HepG2 (cell line): ENCODE results near the gene RING1. TPM values are rescaled to one million over a fixed set of nuclear protein-coding genes. Genes with fewer than 3 reads are reported as not detected.

Experiments used
- BRCA1 ChIP-seq: sonication (generic); formaldehyde crosslinking; IDR thresholded peaks from 2 replicates; pipeline ENCODE4 v1.4.0; 2020; ENCODE audit warnings: missing genetic modification reagents
- CEBPB ChIP-seq: IDR thresholded peaks from 2 replicates; pipeline ENCODE4 v1.6.1; 2011; ENCODE audit warnings: low read depth, low read length, improper control_type of control experiment, borderline replicate concordance
- CHCHD3 ChIP-seq: sonication (generic); formaldehyde crosslinking; IDR thresholded peaks from 2 replicates; pipeline ENCODE4 v1.8.0; 2022; ENCODE audit warnings: mild to moderate bottlenecking, missing genetic modification reagents, moderate library complexity
- FOXA3 ChIP-seq: IDR thresholded peaks from 2 replicates; pipeline ENCODE4 v1.6.1; 2016; ENCODE audit warnings: missing genetic modification reagents, missing compliant biosample characterization
- IKZF1 ChIP-seq: fragments of 450-650 bp; IDR thresholded peaks from 2 replicates; pipeline ENCODE4 v1.7.1; 2016
- IRF2 ChIP-seq: IDR thresholded peaks from 2 replicates; pipeline ENCODE4 v1.6.1; 2018; ENCODE audit warnings: missing genetic modification reagents, missing compliant biosample characterization
- IRX3 ChIP-seq: sonication (generic); formaldehyde crosslinking; IDR thresholded peaks from 2 replicates; pipeline ENCODE4 v1.8.1; 2023; ENCODE audit warnings: mild to moderate bottlenecking, low read depth, missing genetic modification reagents, borderline replicate concordance
- JARID2 ChIP-seq: sonication (generic); formaldehyde crosslinking; IDR thresholded peaks from 2 replicates; pipeline ENCODE4 v1.8.1; 2023; ENCODE audit warnings: missing genetic modification reagents, inconsistent platforms; ENCODE audit not compliant: insufficient replicate concordance
- KMT2B ChIP-seq: IDR thresholded peaks from 2 replicates; pipeline ENCODE4 v1.6.1; 2016; ENCODE audit warnings: missing genetic modification reagents, missing compliant biosample characterization
- MAFF ChIP-seq: IDR thresholded peaks from 2 replicates; pipeline ENCODE4 v1.6.1; 2011; ENCODE audit warnings: low read depth, low read length, improper control_type of control experiment
- NONO ChIP-seq, 2 experiments: fragments of 450-650 bp in 1 of 2; sonication (generic) in 1 of 2; formaldehyde crosslinking in 1 of 2; IDR thresholded peaks in 1 of 2; conservative IDR thresholded peaks in 1 of 2; 2 replicates each; pipeline versions ENCODE4 v1.6.1 to v1.8.0; 2017 to 2022; ENCODE audit warnings: mild to moderate bottlenecking in 1 of 2, missing genetic modification reagents in 1 of 2, moderate library complexity in 1 of 2
- NR1H2 ChIP-seq: sonication (generic); formaldehyde crosslinking; IDR thresholded peaks from 2 replicates; pipeline ENCODE4 v1.8.1; 2022; ENCODE audit warnings: low read depth, missing genetic modification reagents, borderline replicate concordance
- RELA ChIP-seq: sonication (generic); formaldehyde crosslinking; IDR thresholded peaks from 2 replicates; pipeline ENCODE4 v1.4.0; 2020; ENCODE audit warnings: missing genetic modification reagents
- SIN3A ChIP-seq: IDR thresholded peaks from 2 replicates; pipeline ENCODE4 v1.6.1; 2011; ENCODE audit warnings: low read depth, mild to moderate bottlenecking, control low read depth, low read length, borderline replicate concordance
- SP2 ChIP-seq: sonication (generic); formaldehyde crosslinking; IDR thresholded peaks from 2 replicates; pipeline ENCODE4 v1.5.1; 2020; ENCODE audit warnings: mild to moderate bottlenecking, missing genetic modification reagents
- THAP11 ChIP-seq: IDR thresholded peaks from 2 replicates; pipeline ENCODE4 v1.6.1; 2016; ENCODE audit warnings: missing biosample characterization, missing genetic modification reagents
- ZBTB1 ChIP-seq: sonication (generic); formaldehyde crosslinking; IDR thresholded peaks from 2 replicates; pipeline ENCODE4 v1.4.0; 2020; ENCODE audit warnings: missing genetic modification reagents, borderline replicate concordance
- ZFP36L2 ChIP-seq: sonication (generic); formaldehyde crosslinking; IDR thresholded peaks from 2 replicates; pipeline ENCODE4 v1.4.0; 2020; ENCODE audit warnings: missing genetic modification reagents
- ZNF3 ChIP-seq: IDR thresholded peaks from 2 replicates; pipeline ENCODE4 v1.7.0; 2017; ENCODE audit warnings: inconsistent platforms
- ZNF33A ChIP-seq: sonication (generic); formaldehyde crosslinking; IDR thresholded peaks from 2 replicates; pipeline ENCODE4 v1.5.1; 2020; ENCODE audit warnings: missing genetic modification reagents, mild to moderate bottlenecking, moderate library complexity, borderline replicate concordance
- ZNF563 ChIP-seq: sonication (generic); formaldehyde crosslinking; IDR thresholded peaks from 2 replicates; pipeline ENCODE4 v1.8.0; 2022; ENCODE audit warnings: mild to moderate bottlenecking, moderate library complexity, missing genetic modification reagents
- polyA plus RNA-seq, 8 experiments: library from polyadenylated mRNA; depleted of rRNA in 3 of 8; stranded (reverse) in 7 of 8; unstranded in 1 of 8; fragments of >200 nt; fragmentation: Illumina TruSeq in 4 of 8; extraction: Trizol in 4 of 8; gene quantifications; 2 replicates each; pipeline versions ENCODE4 v1.2.1 to v1.2.3, GENCODE V29; 2011 to 2016; ENCODE audit warnings: low read depth in 4 of 8, missing spikeins in 1 of 8, mixed read lengths in 1 of 8; ENCODE audit not compliant: insufficient read depth in 1 of 8
- total RNA-seq, 5 experiments: library from RNA; depleted of rRNA; stranded (reverse); fragments of >200 nt; fragmentation: Illumina TruSeq; extraction: Trizol; gene quantifications; 2 replicates each; pipeline ENCODE4 v1.2.3, GENCODE V29; 2016; ENCODE audit warnings: low read depth in 1 of 5
- TF ChIP-seq, protein P1 (sequence below): sonication (generic); formaldehyde crosslinking; IDR thresholded peaks from 2 replicates; pipeline ENCODE4 v1.5.0; 2020; ENCODE audit warnings: missing genetic modification reagents
- TF ChIP-seq, protein P2 (sequence below): sonication (generic); formaldehyde crosslinking; IDR thresholded peaks from 2 replicates; pipeline ENCODE4 v1.4.0; 2020; ENCODE audit warnings: mild to moderate bottlenecking, missing genetic modification reagents
- TF ChIP-seq, protein P3 (sequence below): sonication (generic); formaldehyde crosslinking; IDR thresholded peaks from 2 replicates; pipeline ENCODE4 v1.4.0; 2020; ENCODE audit warnings: mild to moderate bottlenecking, missing genetic modification reagents

The RING1 gene
- total and polyA plus RNA-seq, 2 of the 13 experiments (the other 11 are each of a cell fraction or from before 2014, with no cell fraction given): 23.9 to 33.6 TPM

DNA sequence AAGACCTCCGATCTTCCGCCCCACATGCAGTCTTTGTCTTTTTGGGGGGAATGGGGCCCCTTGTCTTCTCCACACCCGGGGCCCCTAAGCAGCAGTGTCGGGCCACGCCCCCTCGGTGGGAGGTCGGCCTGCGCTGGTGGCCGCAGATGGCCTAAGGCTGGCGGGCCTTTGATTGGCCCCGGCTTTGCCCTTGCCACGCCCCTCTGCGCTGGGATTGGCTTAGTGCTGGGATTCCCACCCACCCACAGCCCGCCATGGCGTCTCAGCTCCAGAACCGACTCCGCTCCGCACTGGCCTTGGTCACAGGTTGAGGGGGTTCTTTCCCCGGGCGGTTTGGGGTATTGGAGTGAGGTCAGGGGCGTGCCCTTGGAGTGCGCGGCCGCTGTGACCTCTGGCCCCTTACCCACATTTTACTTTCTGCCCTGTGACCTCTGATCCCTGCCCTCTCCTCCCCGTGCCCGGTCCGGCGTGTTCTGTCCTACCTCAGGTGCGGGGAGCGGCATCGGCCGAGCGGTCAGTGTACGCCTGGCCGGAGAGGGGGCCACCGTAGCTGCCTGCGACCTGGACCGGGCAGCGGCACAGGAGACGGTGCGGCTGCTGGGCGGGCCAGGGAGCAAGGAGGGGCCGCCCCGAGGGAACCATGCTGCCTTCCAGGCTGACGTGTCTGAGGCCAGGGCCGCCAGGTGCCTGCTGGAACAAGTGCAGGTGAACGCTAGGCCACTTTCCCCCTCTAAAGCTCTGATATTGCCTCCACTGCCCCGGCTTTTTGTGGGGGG is 3.7 kb upstream of the RING1 start, which contains the start of gene HSD17B8 (continued):
- TF ChIP-seq ZBTB1 (CRISPR knock-in tag) (no peak), ZFP36L2 (no peak), ZNF3 (CRISPR knock-in tag) (no peak), RELA (CRISPR knock-in tag) (peak; percentile 24; the same call in 1 of the 2 replicates), ZNF563 (CRISPR knock-in tag) (0 out of 2 replicates have a peak, but pooled peaks have one; percentile 56), KMT2B (CRISPR knock-in tag) (peak; percentile 56; the same call in 1 of the 2 replicates), IRX3 (CRISPR knock-in tag) (peak; percentile 84), BRCA1 (CRISPR knock-in tag) (peak; percentile 90), MAFF (no peak), JARID2 (CRISPR knock-in tag) (no peak), CEBPB (no peak), FOXA3 (CRISPR knock-in tag) (0 out of 2 replicates have a peak, but pooled peaks have one; percentile 29), IRF2 (CRISPR knock-in tag) (peak; percentile 40; the same call in 1 of the 2 replicates), THAP11 (CRISPR knock-in tag) (peak; percentile 68), CHCHD3 (peak; percentile 67; the same call in 1 of the 2 replicates), SIN3A (peak; percentile 75), IKZF1 (no peak), SP2 (peak; percentile 86), NR1H2 (CRISPR knock-in tag) (no peak), NONO (IDR thresholded peaks at IDR 0.05) (no peak), NONO (CRISPR knock-in tag; conservative IDR thresholded peaks at IDR 0.05) (peak; percentile 89; the same call in 1 of the 2 replicates), ZNF33A (CRISPR knock-in tag) (no peak)
- TF ChIP-seq, protein P1, sequence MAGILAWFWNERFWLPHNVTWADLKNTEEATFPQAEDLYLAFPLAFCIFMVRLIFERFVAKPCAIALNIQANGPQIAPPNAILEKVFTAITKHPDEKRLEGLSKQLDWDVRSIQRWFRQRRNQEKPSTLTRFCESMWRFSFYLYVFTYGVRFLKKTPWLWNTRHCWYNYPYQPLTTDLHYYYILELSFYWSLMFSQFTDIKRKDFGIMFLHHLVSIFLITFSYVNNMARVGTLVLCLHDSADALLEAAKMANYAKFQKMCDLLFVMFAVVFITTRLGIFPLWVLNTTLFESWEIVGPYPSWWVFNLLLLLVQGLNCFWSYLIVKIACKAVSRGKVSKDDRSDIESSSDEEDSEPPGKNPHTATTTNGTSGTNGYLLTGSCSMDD (CRISPR knock-in tag): no peak; the same call in 1 of the 2 replicates
- TF ChIP-seq, protein P2, sequence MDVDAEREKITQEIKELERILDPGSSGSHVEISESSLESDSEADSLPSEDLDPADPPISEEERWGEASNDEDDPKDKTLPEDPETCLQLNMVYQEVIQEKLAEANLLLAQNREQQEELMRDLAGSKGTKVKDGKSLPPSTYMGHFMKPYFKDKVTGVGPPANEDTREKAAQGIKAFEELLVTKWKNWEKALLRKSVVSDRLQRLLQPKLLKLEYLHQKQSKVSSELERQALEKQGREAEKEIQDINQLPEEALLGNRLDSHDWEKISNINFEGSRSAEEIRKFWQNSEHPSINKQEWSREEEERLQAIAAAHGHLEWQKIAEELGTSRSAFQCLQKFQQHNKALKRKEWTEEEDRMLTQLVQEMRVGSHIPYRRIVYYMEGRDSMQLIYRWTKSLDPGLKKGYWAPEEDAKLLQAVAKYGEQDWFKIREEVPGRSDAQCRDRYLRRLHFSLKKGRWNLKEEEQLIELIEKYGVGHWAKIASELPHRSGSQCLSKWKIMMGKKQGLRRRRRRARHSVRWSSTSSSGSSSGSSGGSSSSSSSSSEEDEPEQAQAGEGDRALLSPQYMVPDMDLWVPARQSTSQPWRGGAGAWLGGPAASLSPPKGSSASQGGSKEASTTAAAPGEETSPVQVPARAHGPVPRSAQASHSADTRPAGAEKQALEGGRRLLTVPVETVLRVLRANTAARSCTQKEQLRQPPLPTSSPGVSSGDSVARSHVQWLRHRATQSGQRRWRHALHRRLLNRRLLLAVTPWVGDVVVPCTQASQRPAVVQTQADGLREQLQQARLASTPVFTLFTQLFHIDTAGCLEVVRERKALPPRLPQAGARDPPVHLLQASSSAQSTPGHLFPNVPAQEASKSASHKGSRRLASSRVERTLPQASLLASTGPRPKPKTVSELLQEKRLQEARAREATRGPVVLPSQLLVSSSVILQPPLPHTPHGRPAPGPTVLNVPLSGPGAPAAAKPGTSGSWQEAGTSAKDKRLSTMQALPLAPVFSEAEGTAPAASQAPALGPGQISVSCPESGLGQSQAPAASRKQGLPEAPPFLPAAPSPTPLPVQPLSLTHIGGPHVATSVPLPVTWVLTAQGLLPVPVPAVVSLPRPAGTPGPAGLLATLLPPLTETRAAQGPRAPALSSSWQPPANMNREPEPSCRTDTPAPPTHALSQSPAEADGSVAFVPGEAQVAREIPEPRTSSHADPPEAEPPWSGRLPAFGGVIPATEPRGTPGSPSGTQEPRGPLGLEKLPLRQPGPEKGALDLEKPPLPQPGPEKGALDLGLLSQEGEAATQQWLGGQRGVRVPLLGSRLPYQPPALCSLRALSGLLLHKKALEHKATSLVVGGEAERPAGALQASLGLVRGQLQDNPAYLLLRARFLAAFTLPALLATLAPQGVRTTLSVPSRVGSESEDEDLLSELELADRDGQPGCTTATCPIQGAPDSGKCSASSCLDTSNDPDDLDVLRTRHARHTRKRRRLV: 0 out of 2 replicates have a peak, but pooled peaks have one; percentile 57
- TF ChIP-seq, protein P3, sequence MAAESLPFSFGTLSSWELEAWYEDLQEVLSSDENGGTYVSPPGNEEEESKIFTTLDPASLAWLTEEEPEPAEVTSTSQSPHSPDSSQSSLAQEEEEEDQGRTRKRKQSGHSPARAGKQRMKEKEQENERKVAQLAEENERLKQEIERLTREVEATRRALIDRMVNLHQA (CRISPR knock-in tag): no peak
